GM21717 (cell line): Measurements from ENCODE around the gene VKORC1L1.
"Not testable (repeated sequence)": the region's sequence is repeated elsewhere in the genome, so short reads cannot be mapped to it uniquely, and the experiment has no call there.

Experiments used
- ATAC-seq: cut with Tn5 transposase; IDR thresholded peaks from one replicate; pipeline ENCODE4 v1.9.1; 2021; ENCODE audit warnings: mild to moderate bottlenecking, moderate library complexity; ENCODE audit not compliant: unreplicated experiment

Gene VKORC1L1

DNA sequence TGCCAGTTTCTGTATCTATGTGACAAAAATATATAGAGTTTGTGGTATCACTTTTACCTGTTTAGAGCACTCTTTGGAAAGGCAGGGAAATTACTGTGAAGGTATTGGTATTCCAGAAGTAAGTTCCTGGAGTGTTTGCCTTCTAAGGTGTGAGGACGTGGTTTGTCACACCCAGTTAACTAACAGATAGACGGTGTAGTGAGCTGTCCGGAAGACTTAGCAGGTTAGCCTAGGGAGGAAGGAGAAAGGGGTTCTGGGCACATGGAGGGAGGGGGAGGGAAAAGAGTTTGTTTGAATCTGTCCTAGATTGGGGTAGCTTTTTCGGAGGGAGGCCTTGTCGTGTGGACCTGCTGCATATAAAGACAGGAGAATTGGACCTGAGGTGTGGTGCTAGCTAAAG, 7.4 kb downstream of the VKORC1L1 start:
- ATAC-seq = not testable (repeated sequence)

DNA sequence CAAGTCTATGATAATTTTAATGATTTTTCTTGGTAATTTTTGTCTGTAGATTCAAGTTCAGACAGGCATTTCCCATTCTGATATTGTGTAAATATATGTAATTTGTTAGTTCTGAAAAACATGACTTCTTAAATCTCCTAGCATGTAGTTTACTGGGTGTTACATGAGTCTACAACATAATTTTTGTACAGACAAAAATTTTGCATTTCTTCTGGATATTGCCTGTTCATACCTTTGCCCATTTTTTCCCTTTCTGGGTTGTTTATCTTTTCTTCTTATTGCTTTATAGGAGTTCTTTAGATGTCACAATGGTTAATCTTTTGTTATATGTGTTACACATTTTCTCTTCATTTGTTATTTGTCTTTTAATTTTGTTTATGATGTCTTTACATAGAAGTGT, 12.1 kb downstream of the VKORC1L1 start:
- ATAC-seq = not testable (repeated sequence)

DNA sequence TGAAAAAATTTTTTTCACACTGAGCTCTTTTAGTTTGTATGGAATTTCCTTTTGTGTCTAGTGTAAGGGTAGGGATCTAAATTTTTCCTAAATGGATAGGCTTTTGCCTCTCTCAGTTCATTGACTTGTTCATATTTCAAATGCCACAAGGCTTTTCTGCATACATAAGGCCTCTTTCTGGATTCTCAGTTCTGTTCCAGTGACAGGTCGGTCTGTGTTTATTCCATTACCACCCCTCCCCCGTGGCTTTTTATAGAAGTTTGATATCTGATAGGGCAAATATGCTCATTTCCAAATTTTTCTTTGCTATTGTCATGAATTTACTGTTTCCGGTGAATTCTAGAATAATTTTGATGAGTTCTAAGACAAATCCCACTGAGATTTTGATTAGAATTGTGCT, 12.7 kb downstream of the VKORC1L1 start:
- ATAC-seq = not testable (repeated sequence)

DNA sequence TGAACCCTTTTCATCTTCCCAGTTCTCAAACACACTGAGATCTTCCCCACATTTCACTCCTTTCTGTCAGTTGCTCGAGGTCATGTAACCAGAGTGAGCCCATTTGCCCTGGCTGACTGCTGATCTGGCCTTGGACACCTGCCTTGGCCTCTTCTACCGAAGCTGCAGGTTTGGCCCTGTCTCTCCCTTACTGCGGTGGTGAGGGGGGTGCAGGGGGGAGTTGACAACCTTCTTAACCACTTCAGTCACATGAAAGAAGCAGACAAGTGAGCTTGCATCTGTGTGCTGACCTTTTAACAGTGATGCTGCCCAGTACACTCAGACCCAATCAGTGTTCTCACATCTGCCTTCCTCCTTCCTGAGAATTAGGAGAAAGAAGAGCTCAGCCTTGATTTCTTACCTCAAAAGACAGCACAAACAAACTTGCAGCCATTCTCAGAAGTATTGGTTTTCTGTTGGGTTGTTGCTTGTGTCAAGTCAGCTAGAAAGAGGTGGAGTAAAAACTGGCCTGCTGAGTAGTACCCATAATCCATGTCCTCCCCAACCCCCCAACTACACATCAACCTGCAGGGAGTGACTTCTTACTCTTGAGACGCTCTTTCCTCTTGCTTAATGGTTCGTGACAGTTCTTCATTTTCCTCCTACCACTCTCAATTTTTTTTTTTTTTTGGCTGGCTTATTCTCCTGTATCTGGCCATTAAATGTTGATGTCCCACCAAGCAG, 15.7 kb downstream of the VKORC1L1 start:
- ATAC-seq = not testable (repeated sequence)

DNA sequence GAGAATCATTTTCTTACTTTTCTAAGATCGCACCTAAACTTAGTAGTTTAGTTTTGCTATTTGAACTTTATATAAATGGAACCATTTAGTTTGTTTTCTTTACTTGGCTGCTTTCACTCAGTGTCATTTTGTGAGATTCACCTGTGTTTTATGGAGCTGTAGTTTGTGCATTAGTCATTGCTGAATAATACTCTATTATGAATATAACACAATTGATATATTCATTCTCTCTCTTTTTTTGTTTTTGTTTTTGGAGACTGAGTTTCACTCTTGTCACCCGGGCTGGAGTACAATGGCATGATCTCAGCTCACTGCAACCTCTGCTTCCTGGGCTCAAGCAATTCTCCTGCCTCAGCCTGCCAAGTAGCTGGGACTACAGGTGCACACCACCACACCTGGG, 16.8 kb downstream of the VKORC1L1 start:
- not testable (repeated sequence) for ATAC-seq

DNA sequence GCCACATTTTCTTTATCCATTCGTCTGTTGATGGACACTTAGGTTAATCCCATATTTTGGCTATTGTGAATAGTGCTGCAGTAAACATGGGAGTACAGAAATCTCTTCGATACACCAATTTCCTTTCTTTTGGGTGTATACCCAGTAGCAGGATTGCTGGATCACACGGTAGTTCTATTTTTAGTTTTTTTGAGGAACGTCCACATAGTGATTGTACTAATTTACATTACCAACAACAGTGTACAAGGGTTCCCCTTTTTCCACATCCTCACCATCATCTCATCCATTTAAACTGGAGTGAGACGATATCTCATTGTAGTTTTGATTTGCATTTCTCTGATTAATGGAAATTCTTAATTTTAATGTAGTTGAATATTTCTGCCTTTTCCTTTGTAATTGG, 19.3 kb downstream of the VKORC1L1 start:
- no peak for ATAC-seq

DNA sequence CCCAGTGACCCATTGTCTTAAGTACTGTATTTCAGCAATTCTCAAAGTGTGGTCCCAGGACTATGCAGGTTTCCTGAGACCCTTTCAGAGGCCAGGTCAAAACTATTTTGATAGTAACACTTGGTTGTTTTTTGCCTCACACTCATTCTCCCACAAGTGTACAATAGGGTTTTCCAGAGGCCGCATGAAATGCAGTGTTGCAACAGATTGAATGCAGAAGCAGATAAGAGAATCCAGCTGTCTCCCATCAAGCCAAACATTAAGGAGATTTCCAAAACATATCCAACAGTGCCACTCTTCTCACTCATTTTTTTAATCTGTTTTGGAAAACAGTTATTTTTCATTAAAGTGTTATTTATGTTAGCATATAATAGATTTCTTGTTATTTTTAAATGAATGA, 20.0 kb downstream of the VKORC1L1 start:
- ATAC-seq = no peak

DNA sequence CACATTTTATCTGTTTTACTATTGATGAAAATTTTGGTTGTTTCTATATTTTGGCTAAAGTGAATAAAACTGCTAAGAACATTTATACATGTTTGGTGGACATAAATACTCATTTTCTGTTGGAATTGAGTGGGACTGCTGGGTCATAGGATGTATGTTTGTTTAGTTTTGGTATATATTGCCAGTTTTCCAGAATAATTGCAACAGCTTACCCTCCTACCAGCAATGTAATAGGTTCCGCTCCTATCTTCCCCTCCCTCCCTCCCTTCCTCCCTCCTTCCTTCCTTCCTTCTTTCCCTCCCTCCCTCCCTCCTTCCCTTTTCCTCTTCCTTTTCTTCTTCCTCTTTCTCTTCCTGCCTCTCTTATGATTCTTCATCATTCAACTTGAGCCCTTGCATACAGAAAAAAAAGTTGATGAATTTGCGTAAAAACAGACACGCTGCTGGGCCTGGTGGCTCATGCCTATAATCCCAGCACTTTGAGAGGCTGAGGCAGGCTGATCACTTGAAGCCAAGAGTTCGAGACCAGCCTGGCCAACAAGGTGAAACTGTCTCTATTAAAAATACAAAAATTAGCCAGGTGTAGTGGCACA, 23.5 kb downstream of the VKORC1L1 start:
- no peak for ATAC-seq

DNA sequence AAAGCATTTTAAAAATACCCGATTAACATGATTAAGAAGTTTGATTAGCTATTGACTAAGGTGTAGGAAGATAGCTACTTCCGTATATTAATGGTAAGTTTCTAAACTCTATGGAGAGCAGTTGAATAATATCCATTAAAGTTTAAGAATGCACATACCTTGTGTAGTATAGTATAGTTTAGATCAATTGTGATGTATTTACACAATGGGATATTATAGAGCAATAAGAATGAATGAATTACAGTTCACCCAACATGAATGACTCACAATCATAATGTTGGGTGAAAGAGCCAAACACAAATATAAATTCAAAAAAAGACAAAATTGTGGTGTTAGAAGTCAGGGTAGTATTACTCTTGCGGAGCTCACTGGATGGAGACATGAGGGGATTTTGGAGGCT, 24.4 kb downstream of the VKORC1L1 start:
- ATAC-seq = not testable (repeated sequence)

DNA sequence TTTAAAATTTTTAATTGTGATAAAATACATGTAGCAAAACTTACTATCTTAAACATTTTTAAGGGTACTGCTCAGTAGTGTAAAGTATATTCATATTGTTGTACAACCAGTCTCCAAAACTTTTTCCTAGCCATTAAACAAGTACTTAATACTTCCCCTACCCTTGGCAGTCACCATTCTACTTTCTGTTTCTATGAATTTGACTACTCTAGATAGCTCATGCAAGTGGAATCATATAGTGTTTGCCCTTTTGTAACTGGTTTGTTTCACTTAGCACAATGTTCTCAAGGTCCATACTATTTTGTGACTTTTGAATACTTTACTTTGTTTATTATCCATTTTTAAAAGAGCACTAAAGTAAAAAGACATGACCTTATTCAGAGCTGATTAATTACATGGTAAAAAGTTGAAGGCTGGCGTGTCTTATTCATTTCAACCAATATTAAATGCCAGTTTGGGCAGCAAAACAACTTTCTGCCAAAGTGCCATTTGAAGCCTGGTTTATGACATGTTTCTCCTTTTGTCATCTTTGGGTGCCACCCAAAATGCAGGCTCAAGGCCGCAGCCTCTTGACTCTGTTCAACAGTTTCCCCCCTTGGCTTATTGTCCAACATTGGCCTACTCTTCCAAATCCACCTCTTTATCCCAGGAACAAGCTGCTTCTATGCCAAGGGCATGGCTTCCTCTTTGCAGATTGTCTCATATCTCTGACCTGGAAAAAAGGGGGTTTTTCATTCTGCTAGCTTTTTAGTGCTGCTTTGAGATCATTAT, 26.0 kb downstream of the VKORC1L1 start:
- peak; percentile 67 for ATAC-seq

DNA sequence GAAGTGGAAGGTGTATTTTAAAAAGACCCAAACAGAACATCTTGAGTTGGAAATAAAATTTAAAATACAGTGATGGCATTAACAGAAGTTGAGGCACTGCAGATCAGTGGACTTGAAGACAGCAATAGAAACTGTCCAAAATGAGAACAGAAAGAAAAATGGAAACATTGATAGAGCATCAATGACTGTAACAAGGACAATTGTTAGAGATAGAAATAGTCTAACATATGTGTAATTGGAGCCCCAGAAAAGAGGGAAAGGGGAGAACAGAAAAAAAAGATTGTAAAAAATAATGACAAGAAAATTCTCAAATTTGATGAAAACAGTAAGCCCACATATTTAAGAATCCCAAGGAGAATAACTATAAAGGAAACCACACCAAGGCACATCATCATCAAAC, 29.4 kb downstream of the VKORC1L1 start:
- ATAC-seq = no peak

DNA sequence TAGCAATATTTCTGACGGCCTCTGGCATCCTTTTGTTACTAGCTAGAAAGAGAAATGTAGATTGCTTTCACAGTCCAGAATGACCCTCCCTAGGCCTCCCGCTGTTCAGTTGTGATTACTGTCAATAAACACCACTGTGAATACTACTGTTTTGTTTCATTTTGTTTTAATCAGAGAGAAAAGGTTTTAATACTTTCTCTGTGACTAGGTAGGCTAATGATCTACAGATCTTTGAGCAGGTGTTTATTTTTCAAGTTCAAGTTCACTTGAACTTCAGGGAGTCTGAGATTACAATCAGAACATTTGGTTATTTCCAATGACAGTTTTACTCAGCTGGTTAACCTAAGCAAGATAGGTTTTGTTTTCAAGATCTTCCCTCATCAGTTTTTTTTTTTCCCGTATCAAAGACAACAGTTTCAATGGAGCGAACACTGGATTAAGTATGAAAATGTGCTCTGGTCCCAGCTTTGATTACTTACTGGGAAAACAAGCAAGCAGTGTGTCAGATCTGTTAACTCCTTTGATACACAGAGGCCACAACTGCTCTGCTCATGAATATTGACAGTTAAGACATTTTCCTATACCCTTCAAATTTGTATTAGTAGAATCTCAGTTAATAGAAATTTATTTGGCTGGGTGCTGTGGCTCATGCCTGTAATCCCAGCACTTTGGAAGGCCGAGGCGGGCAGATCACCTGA, 34.8 kb downstream of the VKORC1L1 start:
- no peak for ATAC-seq

DNA sequence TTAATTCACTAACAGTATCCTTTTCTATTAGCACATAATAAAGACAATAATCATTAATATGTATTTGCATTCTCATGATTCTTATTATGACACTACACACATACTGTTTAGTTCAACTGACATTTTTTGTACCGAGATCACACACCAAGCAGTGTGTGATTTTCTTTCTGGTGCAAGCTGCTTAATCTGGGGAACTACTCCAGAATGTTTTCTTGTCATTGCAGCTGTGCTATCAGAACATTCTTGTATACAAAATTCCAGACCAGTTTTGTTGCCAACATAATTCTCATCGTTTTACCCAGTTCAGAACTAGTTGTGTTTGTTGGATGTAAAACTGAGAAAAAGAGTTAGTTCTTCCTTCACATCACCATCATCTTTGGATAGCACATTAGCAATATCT, 37.4 kb downstream of the VKORC1L1 start:
- ATAC-seq = no peak

DNA sequence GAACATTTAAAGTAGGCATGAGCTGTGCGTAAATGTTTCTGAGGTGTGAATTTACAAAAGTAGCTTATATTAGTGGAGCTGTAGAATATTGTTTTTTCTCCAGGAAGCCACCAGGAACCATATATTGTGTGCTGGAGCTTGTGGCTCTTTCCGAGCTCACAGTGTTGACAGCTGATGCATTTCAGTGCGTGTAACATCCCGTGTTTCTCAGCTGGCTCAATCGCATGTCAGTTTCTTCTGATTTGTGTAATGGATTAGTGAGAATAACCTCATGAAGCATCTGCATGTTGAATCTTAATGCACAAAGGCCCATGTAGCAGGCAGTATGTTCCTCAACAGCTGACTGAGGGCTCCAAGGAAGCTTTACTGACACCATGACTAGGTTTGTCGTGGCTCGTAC, 39.4 kb downstream of the VKORC1L1 start:
- no peak for ATAC-seq

DNA sequence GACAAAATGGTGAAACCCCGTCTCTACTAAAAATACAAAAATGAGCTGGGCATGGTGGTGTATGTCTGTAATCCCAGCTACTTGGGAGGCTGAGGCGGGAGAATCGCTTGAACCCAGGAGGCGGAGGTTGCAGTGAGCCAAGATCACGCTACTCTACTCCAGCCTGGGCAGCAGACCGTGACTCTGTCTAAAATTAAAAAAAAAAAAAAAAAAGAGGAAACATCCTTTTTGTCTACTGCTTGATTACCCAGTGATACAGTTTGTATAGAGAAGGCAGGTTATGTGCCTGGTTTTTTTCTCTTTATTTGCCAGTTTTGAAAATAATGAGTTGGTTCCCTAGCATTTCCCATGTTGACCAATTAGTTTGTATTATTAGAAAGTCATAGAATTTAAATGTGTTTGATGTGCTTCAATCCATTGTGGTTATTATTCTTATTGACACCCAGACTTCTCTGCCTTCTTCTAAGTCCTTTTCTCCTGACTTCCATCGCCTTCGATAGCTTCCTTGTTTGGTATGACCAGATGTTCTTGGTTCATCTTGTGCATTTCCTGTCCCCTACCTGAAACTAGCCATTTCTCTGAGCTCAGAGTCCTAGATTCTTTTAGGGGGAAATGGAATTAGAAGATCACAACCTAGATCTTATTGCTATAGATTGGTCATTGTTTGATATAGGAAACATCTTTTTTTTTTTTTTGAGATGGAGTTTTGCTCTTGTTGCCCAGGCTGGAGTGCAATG, 43.2 kb downstream of the VKORC1L1 start:
- ATAC-seq = no peak

DNA sequence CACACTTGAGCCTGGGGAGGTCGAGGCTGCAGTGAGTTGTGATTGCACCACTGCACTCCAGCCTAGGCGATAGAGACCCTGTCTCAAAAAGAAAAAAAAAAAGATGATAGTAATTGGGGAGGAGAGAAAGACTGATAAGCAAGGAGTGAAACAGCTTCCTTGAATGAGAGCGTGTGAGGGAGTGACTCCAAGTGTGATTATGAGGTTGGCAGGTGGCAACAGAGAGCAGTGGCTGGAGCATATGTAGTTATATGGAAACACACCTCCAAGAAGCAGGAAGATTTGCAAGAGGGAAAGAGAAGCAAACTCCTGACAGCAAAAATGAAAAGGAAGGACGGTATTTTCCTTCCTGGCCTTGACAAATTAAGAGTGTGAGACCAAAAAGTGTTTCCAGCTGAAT, 50.4 kb downstream of the VKORC1L1 start:
- ATAC-seq = no peak

DNA sequence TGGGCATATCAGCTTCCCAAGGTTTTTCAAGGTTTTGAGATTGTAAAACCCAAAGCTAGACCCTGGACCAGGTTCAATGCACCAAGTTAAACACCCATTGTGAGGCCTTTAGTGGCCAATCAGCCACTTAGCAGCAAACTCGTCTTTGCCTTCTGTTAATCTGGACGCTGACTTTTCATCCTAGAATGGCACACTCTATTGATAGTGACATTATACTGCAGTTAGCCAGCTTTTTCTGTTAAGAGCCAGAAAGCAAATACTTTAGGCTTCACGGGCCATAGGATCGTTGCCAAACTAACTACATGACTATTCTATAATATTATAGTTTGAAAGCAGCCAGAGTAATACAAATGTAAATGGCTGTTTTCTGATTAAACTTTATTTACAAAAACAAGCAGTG, 51.3 kb downstream of the VKORC1L1 start:
- no peak for ATAC-seq

DNA sequence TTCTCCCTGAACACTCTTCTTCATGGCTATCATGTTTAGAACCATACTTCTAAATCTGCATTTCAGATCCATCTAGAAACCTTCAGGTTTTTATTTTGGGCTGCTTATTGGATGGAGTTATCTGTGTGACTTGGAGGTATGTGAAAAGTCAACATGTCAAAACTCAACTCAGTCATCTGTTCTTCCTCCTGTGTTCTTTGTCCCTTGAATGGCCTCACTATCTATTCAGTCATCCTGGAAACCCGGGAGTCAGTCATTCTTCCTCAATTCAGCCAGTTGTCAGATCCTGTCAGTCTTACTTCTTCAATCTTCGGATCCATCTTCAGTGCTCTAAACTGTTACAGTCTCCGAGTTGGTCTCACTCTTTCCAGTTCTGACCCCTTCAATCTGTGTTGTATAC, 52.2 kb downstream of the VKORC1L1 start:
- ATAC-seq = no peak

DNA sequence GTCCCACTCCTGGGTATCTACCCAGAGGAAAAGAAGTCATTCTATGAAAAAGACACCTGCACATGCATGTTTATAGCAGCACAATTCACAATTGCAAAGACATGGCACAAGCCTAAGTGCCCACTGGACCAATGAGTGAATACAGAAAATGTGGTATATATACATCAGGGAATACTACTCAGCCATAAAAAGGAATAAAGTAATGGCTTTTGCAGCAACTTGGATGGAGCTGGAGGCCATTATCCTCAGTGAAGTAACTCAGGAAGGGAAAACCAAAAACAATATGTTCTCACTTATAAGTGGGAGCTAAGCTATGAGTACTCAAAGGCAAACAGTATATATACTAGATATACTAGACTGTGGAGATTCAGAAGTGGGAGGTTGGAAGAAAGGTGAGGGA, 53.7 kb downstream of the VKORC1L1 start:
- ATAC-seq = no peak

DNA sequence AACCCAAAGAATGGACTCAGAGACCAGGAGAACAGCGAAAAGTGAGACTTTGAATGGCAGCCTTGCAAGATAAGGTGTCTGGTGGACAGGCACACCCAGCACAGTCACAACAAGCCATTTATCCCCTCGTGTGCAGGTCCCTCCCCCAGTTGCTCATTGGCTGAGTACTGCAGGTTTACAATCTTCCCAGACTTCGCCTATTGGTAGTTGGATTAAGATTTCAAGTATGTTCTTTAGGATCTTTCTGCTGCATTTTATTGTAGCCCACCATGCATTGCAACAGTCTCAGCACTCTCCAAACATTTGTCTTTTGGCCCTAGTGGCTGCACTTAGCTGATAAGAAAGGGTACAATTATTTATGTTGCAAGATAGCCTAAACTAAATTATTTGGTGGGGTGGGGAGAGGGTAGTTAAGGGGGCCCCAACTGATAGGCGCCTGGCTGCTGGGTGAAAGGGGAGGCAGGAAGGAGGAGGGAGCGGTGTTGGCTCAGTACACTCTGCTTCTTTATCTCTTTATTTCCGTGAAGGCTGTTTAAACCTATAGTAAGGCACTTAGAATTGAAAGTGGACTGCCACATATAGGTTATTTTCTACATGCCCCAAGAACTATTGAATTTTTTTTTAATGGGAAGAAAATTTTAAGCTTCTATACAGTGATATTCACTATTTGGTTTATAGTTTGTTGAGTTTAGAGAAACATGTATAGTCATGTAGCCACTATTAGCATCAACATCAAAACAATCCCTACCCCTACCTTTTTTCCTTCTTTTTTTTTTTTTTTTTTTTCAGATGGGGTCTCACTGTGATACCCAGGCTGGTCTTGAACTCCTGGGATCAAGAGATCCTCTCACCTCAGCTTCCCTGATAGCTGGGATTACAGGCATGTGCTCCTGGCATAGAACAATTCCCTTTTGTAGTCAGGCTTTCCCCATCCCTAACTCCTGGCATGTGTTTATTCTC, 54.9 kb downstream of the VKORC1L1 start:
- no peak for ATAC-seq
